HG02981 (cell line): ENCODE measurements around the gene ALDH1A3.
"Not testable (repeated sequence)": the region's sequence is repeated elsewhere in the genome, so short reads cannot be mapped to it uniquely, and the experiment has no call there.

Experiments used
- ATAC-seq: cut with Tn5 transposase; IDR thresholded peaks from one replicate; pipeline ENCODE4 v1.9.1; 2021; ENCODE audit warnings: mild to moderate bottlenecking, moderate library complexity; ENCODE audit not compliant: unreplicated experiment

ALDH1A3 gene

GRCh38 chr15:100879464-100880138, at the start of gene ALDH1A3:
Gene ALDH1A3 (plus strand): TSS chr15:100879831. CDS start chr15:100879908, 77 bp downstream.
- peak; percentile 38 for ATAC-seq

- no peak for ATAC-seq
These were observed 48.2 kb upstream of the ALDH1A3 start for GRCh38 chr15:100831467-100831866.

GRCh38 chr15:100832149-100832942, 47.3 kb upstream of the ALDH1A3 start:
- no peak for ATAC-seq

GRCh38 chr15:100833417-100834389, 45.9 kb upstream of the ALDH1A3 start:
- ATAC-seq = no peak

GRCh38 chr15:100834731-100835130, 44.9 kb upstream of the ALDH1A3 start:
- ATAC-seq = no peak

- no peak for ATAC-seq
These were observed 44.0 kb upstream of the ALDH1A3 start for GRCh38 chr15:100835636-100836035.

GRCh38 chr15:100836501-100836900, 43.1 kb upstream of the ALDH1A3 start:
- ATAC-seq = no peak

- ATAC-seq = no peak
These were observed 38.2 kb upstream of the ALDH1A3 start for GRCh38 chr15:100841426-100841825.

- ATAC-seq = no peak
These were observed 36.6 kb upstream of the ALDH1A3 start for GRCh38 chr15:100842756-100843730.

- no peak for ATAC-seq
These were observed 35.5 kb upstream of the ALDH1A3 start for GRCh38 chr15:100844167-100844566.

- ATAC-seq = no peak
These were observed 34.9 kb upstream of the ALDH1A3 start for GRCh38 chr15:100844778-100845177.

GRCh38 chr15:100847194-100847593, 32.4 kb upstream of the ALDH1A3 start:
- no peak for ATAC-seq

- peak; percentile 80 for ATAC-seq
These were observed 30.4 kb upstream of the ALDH1A3 start for GRCh38 chr15:100849021-100849854.

GRCh38 chr15:100849855-100850218, 29.8 kb upstream of the ALDH1A3 start:
- no peak for ATAC-seq

- ATAC-seq = not testable (repeated sequence)
These were observed 28.1 kb upstream of the ALDH1A3 start for GRCh38 chr15:100851428-100852015.

- ATAC-seq = no peak
These were observed 27.0 kb upstream of the ALDH1A3 start for GRCh38 chr15:100852630-100853029.

GRCh38 chr15:100853676-100854440, 25.8 kb upstream of the ALDH1A3 start:
- ATAC-seq = no peak

- no peak for ATAC-seq
These were observed 22.8 kb upstream of the ALDH1A3 start for GRCh38 chr15:100856867-100857266.
